Stimulated activated CD4-positive, alpha-beta T cell treated with anti-CD3 and anti-CD28 coated beads, Interleukin-4, amount 100 ng/mL, for 48 hours (primary cell): ENCODE measurements around the gene NAA60.
A peak's percentile ranks its signal among the peaks of the same experiment; 100 is the strongest.
"Not testable (repeated sequence)": the region's sequence is repeated elsewhere in the genome, so short reads cannot be mapped to it uniquely, and the experiment has no call there.

Source experiments
- DNase-seq, 2 donors: peaks; one replicate each; pipeline ENCODE4 v3.0.0-alpha.2; 2020; ENCODE audit warnings: low read depth in 2 of 2

NAA60 gene

GRCh38 chr16:3482659-3483241 lies 39.3 kb downstream of the NAA60 start:
- no peak for DNase-seq

- DNase-seq: no peak
These were observed 41.0 kb downstream of the NAA60 start for GRCh38 chr16:3484318-3485096.

- no peak for DNase-seq
These were observed 41.7 kb downstream of the NAA60 start for GRCh38 chr16:3485097-3485745.

- DNase-seq: no peak
These were observed 42.5 kb downstream of the NAA60 start for GRCh38 chr16:3485821-3486505.

DNA sequence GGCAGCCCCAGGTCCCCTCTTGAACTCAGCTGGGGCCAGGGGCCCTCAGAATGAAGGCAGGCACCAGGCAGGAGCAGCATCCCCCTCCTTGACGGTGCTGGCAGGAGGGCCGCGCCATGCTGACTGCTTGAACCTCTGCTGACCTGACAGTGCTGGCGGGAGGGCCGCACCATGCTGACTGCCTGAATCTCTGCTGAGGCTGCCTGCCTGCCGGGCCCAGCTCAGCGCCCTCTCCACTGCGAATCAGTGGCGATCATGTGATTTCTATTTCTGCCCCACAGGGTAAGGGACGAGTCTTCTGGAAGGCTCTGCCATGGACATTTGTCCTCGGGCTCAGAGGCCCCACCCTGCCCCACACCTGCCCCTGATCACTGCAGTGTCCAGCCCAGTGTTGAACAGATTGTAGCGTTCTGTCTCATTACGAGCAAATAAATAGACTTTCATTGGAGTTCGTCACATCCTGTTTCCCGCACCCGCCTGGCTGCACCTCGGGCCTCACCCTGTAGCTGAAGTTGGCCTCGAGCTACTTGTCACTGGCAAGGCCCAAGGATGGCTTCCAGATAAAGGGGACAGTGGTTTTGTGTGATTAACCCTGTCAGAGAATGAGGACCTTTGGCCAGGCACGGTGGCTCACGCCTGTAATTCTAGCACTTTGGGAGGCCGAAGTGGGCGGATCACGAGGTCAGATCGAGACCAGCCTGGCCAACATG lies 43.2 kb downstream of the NAA60 start:
- DNase-seq: no peak

- DNase-seq: no peak
These were observed 44.3 kb downstream of the NAA60 start for GRCh38 chr16:3487521-3488410.

DNA sequence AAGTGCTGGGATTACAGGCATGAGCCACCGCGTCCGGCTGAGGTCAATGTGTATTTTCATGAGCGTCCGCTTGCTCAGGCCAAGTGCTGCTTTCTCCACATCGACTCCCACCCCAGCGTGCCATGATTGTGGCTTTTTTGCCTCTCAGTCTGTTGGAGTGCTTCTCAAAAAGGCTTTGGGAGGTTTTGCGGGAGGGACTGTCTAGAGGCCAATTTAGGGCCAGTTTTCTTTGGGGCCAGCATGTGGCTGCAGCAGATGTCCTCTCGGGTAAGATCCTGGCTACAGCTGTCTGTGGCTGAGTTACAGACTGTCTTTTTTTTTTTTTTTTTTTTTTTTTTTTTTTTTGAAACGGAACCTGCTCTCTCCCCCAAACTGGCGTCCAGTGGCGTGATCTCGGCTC lies 45.3 kb downstream of the NAA60 start:
- DNase-seq: no peak

GRCh38 chr16:3490911-3491629 lies 47.6 kb downstream of the NAA60 start:
- no peak for DNase-seq

GRCh38 chr16:3492356-3492755 lies 48.9 kb downstream of the NAA60 start:
- DNase-seq: no peak

GRCh38 chr16:3494386-3494973 lies 51.0 kb downstream of the NAA60 start:
- no peak for DNase-seq

DNA sequence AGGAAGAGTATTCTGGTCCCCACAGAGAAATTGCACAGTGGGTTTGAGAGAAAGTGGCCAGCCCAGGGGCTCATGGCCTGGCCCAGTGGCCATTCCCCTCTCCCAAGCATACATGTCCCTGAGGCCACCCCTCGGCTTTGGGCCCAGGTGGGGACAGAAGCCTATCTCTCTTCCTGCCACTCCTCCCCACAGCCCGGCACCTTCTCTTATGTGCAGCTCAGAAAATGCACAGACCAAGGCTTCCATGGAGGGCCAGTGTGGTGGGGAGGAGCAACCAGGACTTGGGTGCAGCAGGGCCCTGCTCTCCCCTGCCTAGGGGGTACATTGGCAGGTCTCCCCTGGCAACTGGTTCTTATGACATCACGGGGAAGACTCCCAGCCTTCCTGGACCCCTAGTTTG lies 51.7 kb downstream of the NAA60 start, which contains the start of gene C16orf90:
Gene C16orf90 (minus strand): TSS at position 314 of the 400 bp plus-strand sequence. CDS start 68 bp downstream, at position 246.
- DNase-seq: no peak

DNA sequence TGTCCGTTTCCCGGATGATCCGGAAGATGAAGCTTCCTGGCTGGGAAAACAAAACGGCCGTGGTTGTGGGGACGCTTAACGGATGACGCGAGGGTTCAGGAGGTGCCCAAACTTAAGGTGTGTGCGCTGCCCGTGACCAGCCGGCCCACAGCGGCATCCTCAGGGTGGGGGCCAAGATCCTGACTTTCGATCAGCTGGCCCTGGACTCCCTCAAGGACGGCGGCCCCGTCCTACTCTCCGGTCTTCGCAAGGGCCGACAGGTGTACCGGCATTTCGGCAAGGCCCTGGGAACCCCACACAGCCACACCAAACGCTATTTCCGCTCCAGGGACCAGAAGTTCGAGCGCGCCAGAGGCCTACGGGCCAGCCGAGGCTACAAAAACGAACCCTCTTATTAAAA lies 52.9 kb downstream of the NAA60 start:
- DNase-seq: no peak

- no peak for DNase-seq
These were observed 54.3 kb downstream of the NAA60 start for GRCh38 chr16:3497771-3498170.

- DNase-seq: no peak
These were observed 55.5 kb downstream of the NAA60 start for GRCh38 chr16:3498988-3499387.

- DNase-seq: not testable (repeated sequence)
These were observed 57.9 kb downstream of the NAA60 start for GRCh38 chr16:3501412-3501761.

- no peak for DNase-seq
These were observed 58.4 kb downstream of the NAA60 start for GRCh38 chr16:3501783-3502400.

DNA sequence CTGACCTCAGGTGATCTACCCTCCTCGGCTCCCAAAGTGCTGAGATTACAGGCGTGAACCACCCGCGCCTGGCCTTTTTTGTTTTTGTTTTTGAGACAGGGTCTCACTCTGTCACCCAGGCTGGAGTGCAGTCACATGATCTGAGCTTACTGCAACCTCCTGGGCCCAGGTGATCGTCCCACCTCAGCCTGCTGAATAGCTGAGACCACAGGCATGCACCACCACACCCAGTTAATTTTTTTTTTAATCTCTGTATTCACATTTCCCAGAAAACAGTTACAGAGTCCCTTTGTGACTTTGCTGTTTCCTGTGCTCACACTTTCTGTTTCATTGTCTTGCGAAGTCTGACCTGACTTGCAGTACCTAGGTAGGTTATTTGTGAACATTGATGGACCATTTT lies 60.0 kb downstream of the NAA60 start:
- DNase-seq: peak in 1 of 2 donors; percentile 17

DNA sequence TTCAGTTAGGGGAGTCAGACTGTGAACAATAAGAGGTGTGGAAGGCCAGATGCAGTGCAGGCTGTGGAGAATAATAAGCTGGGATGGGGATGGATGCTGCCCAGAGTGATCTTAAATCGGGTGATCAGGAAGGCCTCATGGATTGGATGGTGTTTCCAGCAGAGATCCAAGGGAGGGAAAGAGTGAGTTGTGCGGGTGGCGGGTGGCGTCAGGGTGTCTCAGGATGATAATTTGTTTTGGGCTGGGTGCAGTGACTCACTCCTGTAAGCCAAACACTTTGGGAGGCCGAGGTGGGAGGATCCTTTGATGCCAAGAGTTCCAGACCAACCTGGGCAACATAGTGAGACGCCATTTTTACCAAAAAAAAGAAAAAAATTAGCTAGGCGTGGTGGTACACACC lies 65.3 kb downstream of the NAA60 start:
- no peak for DNase-seq

DNA sequence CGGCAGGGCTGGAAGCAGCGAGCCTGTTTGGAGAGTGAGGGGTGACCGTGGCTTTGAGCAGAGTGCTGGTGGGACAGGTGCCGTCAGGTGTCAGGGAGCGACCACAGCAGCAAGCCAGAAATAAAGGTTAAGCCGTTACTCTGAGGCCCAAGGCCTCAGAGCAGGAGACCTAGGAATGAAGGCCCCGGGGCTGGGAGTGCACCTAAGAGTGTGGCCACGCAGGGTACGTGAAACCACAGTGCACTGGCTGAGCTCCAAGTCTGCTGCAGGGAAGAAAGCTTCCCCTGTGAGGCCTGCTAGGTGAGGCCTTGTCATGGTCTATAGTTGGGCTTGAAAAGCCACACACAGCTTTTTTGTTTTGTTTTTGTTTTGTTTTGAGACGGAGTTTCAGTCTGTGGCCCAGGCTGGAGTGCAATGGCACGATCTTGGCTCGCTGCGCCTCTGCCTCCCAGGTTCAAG lies 66.0 kb downstream of the NAA60 start:
- peak; percentile 62 to 63 for DNase-seq
